DLD1 (cell line): ENCODE measurements around the gene QARS1.

Experiments
- in situ Hi-C: cut with HindIII; loops from 2 replicates; pipeline ENCODE4 v1.10.0; 2017; ENCODE audit warnings: low sequenced_read_pairs

QARS1 gene

DNA sequence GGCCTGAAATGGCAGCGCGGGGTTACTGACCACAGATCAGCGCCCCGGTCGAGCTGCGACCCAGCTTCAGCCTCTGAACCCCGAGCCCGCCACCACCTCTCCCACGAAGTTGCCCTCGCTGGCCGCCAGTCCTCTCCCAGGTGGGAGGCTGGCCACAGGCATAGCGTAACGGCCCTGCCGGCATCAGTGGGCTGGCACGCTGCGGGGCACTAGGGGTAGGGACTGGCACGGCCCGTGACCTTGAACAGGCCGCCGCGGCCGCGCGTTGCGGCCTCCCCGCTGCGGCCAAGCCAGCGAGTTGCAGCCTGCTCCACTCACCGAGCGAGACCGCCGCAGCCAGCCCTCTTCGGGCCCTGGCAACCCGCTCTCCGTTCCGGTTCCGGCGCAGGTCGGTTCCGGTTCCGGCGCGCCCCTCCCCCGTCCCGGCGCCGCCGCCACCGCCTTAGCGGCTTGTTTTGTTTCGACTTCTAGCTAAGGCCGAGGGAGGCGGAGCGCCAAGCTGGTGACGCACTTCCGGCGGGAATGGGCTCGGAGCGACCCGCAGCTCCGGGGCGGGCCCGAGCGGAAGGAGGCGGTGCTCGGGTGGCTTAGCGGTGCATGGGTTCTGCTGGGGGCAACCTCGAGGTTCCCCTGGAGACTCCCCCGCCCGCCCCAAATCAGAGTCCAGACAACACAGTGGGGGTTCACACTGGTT is 16.0 kb upstream of the QARS1 start, which contains the start of gene USP19:
Gene USP19, minus strand, starts transcription at position 386 of the 694 bp plus-strand sequence. CDS start 1,678 bp downstream, outside the sequence.
- in situ Hi-C loops = no loop called here

GRCh38 chr3:49120096-49120437 is 15.5 kb upstream of the QARS1 start:
- in situ Hi-C loops = no loop called here

DNA sequence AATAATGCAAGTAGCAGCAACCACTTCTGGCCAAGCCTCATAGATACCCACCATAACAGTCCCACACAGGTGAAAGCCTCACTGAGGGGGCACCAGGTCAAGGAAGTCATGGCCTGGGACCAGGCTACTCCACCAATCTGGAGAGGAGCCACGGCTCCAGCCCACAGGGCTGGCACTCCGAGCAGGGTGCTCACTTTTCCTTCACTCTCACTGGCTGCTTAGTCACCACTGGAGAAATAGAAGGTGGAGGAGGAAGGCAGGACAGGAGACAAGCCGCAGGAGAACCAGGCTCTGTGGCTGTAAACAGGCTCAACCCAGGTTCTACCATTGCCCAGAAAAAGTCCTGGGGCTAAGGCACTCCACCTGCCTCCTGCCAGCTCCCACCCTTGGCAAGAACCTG is 14.9 kb upstream of the QARS1 start:
- in situ Hi-C loops = no loop called here

GRCh38 chr3:49119036-49119435 is 14.5 kb upstream of the QARS1 start:
- in situ Hi-C loops = no loop called here

DNA sequence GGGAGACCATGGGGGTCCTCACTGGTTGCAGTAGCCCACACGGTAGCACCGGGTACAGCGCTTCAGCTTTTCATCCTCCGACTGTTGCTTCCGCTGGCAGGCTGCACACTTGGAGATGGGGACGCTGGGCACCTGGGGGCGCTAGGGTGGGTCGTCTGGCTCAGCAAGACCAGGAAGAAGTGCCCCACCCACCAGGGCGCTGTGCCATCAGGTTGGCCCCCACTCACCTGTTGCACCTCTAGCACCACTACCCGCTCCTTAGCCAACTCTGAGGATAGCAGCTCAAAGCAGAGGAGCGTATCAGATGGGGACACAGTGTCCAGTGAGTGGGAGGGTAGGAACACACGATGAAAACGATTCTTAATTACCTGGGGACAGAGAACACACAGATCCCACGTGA is 7.7 kb upstream of the QARS1 start:
- in situ Hi-C loops = no loop called here

GRCh38 chr3:49111347-49111746 is 6.8 kb upstream of the QARS1 start:
- in situ Hi-C loops = no loop called here

DNA sequence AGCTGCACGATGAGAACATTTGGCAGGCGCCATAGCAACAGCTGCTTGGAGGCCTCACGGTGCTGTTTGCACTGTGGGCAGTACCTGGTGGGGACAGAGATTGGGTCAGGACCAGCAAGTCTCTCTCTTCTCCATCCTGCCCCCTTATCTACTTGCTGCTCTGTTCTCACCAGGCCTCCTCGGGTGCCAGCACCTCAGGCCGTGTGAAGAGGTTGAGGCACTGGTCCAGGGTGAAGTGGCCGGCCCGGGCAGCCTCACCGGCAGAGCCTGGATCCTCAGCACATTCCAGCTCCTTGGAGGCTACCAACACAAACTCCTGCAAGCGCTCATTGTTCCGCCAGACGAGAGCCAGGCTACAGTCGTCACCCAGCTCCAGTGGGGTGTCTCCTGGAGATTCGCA is 6.2 kb upstream of the QARS1 start:
- in situ Hi-C loops = no loop called here

GRCh38 chr3:49108346-49108745 is 3.8 kb upstream of the QARS1 start:
- in situ Hi-C loops = no loop called here

DNA sequence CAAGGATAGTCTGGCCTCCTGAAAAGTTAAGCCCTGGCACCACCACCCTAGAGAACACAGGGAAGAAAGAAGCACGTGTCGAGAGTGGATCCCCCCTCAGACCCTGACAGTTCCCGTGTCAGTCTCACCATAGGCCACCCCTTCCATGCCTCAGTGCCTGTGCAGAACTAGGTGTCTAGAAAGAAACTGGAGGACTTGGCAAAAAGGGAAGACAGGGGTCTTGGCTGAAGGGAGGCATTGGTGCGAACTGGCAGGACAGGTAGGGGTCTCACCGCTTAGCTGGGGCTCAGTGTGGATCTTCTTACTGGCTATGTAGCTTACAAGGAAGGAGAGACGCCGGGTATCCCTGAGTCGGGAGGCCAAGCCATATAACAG is 518 bp downstream of the QARS1 start:
- in situ Hi-C loops = no loop called here

DNA sequence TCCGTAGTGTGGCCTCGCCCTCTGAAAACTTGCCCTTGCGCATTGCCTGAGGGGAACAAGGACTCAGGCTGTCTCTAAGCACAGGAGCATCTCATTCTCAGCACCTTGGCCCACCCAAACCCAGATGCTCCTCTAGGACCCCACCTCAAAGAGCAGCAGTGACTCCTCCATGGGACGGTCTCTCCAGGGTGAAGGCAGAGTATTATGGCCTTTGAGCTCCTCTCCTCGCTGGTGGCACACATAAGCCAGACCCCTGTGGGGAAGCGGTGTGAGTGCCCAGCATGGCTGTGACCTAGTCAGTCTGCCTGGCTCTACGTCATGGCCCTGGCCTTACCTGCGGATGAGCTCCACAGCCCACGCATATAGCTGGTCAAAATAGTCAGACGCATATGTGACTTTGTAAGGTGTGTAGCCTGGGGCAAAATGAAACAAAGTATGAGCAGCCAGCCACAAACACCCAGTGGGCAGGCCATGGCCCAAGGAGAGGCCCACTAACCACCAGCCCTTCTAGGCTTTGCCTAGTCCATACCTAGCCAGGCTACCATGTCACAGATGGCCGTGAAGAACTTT is 4.4 kb downstream of the QARS1 start:
- in situ Hi-C loops = no loop called here

DNA sequence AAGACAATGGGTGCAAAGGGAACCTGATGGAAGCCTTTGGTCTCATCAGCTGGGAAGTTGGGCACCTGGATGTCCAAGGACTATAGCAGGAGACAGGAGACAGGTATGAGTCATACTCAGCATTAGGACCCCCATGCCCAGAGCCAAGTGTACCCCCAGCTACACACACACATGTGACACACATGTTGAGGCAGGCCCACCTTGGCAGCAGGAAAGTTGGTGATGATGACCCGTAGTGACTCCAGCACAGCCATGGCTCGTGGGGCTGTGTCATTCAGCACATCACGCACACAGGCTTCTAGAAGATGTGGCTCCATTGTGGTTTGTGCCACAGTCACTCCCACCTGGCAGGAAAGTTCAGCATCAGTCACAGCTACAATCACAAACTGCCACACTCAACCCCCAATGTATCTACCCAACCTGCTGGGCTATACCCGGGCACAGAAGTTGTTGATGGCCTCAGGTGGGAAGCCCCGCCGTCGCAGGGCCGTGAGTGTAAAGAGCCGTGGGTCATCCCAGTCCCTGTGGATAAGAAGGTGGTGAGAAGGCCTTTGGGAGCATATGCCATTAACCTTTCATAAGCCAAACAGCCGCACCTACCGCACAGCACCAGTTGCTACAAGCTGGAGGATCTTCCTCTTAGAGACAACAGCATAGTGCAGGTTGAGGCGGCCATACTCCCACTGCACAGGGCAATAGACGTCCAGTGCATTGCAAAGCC is 5.5 kb downstream of the QARS1 start:
- in situ Hi-C loops = no loop called here

DNA sequence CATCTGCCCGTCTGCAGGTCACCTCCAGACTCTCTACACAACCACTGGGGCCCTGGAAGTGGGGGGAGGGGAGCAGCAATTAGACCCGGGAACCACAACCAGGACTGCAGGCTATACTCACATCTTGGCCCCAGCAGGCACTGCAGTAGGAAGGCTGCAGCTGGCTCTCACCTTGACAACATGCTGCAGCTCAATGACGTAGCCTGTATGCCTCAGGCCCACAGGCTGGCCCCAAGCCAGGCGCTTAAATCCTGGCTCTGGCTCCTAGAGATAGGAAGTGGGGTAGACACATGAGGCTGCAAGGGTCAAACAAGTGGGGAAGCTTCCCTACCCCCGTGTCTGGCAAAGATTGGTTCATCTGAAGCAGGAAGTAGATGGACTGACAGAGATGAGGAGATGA is 6.1 kb downstream of the QARS1 start:
- in situ Hi-C loops = no loop called here

- in situ Hi-C loops = no loop called here
These were observed 10.4 kb downstream of the QARS1 start, which contains the start of gene QRICH1 for GRCh38 chr3:49093853-49094767. Gene QRICH1 (minus strand): TSS chr3:49094071. CDS start chr3:49077017, 17,054 bp downstream.

- in situ Hi-C loops = no loop called here
These were observed 11.4 kb downstream of the QARS1 start for GRCh38 chr3:49092938-49093852.

DNA sequence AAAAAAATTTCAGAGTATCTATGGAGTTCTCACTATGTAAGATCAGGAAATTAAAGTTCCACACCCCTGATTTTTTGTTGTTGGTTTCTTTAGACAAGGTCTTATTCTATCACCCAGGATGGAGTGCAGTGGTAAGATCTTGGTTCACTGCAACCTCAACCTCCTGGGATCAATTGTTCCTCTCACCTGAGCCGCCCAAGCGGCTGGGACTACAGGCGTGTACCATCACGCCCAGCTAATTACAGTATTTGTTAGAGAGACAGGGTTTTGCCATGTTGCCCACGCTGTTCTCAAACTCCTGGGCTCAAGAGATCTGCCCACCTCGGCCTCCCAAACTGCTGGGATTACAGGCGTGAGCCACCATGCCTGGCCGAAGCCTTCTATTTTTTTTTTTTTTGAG is 23.1 kb downstream of the QARS1 start:
- in situ Hi-C loops = no loop called here

- in situ Hi-C loops = no loop called here
These were observed 25.3 kb downstream of the QARS1 start for GRCh38 chr3:49079270-49079669.

DNA sequence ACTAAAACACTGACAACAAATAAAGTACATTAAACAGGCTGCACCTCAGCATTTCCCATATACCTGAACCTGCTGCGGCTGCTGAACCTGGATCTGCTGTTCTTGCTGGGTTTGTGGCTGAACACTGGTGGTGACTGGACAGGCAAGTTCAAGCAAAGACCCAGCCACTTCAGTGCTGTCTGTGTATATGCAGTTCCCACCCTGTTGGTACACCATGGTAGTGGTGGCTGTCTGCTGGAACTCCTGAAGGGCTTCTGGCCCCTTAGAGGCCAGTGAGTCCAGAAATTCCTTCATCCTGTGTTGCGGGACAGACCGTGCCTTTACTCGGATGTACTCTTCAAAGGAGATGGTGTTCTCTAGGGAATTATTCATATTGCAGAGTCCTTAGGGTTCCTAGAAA is 27.9 kb downstream of the QARS1 start:
- in situ Hi-C loops = no loop called here

DNA sequence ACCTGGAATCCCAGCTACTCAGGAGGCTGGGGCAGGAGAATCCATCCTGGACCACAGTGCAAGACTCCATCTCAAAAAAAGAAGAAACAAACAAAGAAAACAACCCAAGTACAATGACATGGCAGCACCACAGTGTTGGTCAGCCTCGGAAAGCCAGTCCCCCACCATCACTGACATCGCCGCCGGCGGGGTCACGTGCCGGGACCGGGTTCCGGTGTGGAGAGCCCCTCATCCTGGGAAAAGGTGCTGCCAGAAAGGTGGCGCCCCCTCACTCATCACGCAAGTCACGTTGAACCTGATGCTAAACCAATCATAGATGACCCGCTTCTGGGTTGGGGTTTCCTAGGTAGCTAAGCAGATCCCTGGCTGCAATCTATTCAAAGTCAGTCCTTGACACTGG is 28.4 kb downstream of the QARS1 start:
- in situ Hi-C loops = no loop called here

DNA sequence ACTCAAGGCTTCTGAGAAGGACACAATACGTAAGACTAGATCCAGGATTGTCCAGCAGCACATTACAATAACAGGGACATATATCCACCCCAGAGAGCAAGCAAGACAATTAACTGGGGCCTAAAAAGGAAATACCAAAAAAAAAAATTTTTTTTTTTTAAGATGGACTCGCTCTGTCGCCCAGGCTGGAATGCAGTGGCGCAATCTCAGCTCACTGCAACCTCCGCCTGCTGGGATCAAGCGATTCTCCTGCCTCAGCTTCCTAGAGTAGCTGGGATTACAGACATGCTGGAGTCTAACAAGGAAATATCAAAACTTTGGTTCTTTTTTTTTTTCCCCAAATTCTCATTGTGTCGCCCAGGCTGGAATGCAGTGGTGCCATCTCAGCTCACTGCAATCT is 46.5 kb downstream of the QARS1 start:
- in situ Hi-C loops = no loop called here

DNA sequence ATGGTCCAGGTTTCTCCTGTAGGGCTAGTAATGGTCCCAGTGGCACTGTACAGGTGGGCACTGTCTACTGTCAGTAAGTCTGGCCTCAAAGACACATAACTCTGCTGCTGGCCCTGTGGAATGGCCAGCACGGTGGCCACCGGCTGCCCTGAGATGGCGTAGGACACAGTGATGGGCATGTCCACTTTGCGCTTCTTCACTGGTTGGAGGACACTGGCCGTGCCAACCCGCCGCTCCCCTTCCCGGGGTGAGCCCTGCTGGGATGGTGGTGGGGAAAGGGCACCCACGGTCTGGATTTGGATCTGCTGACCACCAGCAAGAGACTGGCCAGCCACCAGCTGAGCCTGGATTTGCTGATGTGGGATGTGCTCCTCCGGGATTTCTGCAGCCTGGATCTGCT is 47.3 kb downstream of the QARS1 start:
- in situ Hi-C loops = no loop called here
